ENCODE data around the gene SERTAD2. TPM values are rescaled to one million over a fixed set of nuclear protein-coding genes. Genes with fewer than 3 reads are reported as not detected.
A peak's percentile ranks its signal among the peaks of the same experiment; 100 is the strongest.

SERTAD2 gene
- total and polyA plus RNA-seq, 2 of the 4 experiments (the other 2 are of a cell fraction) = 5.0 to 11.0 TPM

- no peak for TF ChIP-seq USF2 (IDR thresholded peaks at IDR 0.05; ENCODE audit: low read depth, low read length)
- TF ChIP-seq POLR2A (IDR thresholded peaks at IDR 0.05; ENCODE audit: low read depth, low read length) = peak; percentile 97
Observed at GRCh38 chr2:64654063-64654811, 524 bp upstream of the SERTAD2 start (continued).
